Measurements from ENCODE around the gene SAPCD1.

Gene SAPCD1

DNA sequence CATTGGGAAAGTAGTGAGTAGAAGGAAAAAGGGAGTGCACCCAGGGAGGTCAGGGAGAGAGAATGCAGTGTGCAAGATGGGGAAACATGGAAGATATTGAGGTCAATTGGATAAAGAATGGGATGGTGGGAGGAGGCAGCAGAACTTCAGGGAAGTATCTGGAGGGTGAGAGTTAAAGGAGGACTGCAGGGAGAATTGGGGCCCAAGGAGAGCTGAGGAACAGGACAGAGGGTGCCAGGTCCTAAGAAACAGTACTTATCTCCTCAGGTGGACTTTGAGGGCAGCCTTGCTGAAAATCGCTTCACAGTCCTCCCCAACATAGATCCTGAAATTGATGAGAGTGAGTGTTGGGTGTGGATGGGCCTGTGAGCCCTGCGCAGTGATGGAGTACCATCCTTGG, 4.2 kb upstream of the SAPCD1 start:
- DNase-seq, result no peak

DNA sequence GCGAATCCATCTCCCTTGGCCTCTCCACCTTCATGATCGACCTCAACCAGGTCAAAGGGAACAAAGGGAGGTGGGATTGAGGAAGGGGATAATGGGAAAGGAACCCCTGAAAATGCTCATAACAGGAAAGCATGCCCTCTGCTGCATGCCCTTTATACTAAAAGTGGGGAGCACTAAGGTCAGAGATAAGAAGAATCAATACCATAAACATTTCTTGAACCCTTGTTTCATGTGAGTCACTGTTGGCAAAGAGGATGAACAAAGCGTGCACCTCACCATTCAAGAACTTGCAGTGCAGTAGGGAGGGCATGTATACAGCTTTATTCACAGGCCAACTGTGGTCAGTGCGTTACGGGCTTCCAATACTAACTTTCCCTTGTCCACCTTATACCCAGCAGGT, 1.7 kb upstream of the SAPCD1 start:
- no peak for DNase-seq

GRCh38 chr6:31761343-31761742, 1.1 kb upstream of the SAPCD1 start:
- DNase-seq, result no peak

- DNase-seq, result no peak
Measured at GRCh38 chr6:31762878-31763618, 592 bp downstream of the SAPCD1 start.

GRCh38 chr6:31763619-31763940, 1.1 kb downstream of the SAPCD1 start:
- no peak for DNase-seq

- no peak for DNase-seq
Measured at GRCh38 chr6:31764198-31764597, 1.7 kb downstream of the SAPCD1 start.

DNA sequence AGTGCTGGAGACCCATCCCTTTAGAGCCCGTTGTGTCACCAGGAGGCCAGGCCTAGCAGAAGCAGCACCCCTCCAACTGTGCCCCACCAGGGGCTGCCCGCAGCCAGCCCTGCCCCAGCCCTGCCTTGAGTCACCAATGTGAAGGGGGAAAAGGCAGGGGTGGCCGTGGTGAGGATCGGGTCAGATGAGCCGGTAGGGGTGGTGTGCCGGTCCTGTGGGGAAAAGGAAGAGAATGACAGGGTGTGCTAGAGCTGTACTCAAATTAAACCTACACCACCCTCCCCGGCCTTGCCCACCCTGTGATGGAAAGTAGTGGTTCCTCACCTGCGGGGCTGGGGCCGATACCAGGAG, 3.1 kb downstream of the SAPCD1 start:
- no peak for DNase-seq

GRCh38 chr6:31765910-31766794, 3.7 kb downstream of the SAPCD1 start:
- no peak for DNase-seq

DNA sequence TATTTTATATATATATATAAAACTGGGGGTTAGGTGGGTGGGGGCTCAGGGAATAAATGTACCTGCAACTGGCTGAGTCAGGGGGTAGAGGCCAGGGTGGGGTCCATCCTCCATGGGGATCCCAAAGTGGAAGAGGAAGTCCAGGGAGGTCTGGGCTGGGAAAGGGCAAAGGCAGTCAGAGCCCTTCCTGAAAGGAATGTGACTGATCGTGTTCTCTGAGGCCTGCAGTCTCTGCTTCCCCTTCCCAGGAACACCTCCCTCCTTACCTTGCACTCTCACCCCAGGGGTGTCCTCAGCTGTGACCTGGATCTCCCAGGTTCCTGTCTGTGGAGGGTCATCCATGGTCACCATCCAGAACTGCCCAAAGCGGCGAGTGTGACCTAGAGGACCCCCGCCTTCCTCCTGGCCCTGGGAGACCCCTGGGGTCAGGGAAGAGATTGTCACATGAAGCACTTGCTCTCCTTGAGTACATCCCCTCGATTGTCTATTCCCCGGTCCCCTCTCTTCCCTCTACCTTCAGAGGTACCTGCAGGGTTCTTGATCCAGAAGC, 4.7 kb downstream of the SAPCD1 start:
- no peak for DNase-seq

DNA sequence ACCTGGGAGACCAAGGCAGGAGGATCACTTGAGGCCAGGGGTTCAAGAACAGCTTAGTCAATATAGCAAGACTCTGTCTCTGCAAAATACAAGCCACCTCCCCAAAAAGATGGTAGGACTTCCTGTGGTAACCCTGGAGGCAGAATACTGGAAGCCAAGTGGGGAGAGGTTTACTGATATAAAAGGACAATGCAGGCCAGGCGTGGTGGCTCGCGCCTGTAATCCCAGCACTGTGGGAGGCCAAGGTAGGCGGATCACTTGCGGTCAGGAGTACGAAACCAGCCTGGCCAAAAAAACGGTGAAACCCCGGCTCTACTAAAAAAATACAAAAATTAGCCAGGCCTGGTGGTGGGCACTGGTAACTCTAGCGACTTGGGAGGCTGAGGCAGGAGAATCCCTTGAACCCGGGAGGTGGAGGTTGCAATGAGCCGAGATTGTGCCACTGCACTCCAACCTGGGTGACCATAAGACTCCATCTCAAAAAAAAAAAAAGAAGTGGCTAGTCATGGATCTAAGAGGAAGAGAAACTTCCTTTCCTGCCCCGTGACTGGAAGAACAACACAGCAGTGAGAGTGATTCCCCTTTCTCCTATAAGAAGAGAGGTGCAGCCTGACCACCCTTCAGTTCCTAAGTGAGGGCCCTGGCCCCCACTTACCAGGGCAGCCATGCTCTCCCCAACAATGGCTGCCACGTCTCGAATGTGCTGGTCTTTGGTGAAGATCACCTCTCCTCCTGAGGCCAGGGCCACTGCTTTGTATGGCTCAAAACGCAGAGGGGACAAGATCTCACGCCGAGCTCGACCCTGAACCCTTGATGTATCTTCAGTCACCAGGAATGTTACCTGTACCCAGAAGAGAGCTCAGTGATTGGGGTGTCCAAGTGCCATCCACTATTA, 6.2 kb downstream of the SAPCD1 start:
- DNase-seq, result no peak

GRCh38 chr6:31769684-31770371, 7.4 kb downstream of the SAPCD1 start:
- no peak for DNase-seq

- no peak for DNase-seq
Measured at GRCh38 chr6:31770860-31771259, 8.4 kb downstream of the SAPCD1 start.

GRCh38 chr6:31771992-31772358, 9.5 kb downstream of the SAPCD1 start:
- DNase-seq, result no peak

- DNase-seq, result no peak
Measured at GRCh38 chr6:31775184-31775583, 12.7 kb downstream of the SAPCD1 start.

DNA sequence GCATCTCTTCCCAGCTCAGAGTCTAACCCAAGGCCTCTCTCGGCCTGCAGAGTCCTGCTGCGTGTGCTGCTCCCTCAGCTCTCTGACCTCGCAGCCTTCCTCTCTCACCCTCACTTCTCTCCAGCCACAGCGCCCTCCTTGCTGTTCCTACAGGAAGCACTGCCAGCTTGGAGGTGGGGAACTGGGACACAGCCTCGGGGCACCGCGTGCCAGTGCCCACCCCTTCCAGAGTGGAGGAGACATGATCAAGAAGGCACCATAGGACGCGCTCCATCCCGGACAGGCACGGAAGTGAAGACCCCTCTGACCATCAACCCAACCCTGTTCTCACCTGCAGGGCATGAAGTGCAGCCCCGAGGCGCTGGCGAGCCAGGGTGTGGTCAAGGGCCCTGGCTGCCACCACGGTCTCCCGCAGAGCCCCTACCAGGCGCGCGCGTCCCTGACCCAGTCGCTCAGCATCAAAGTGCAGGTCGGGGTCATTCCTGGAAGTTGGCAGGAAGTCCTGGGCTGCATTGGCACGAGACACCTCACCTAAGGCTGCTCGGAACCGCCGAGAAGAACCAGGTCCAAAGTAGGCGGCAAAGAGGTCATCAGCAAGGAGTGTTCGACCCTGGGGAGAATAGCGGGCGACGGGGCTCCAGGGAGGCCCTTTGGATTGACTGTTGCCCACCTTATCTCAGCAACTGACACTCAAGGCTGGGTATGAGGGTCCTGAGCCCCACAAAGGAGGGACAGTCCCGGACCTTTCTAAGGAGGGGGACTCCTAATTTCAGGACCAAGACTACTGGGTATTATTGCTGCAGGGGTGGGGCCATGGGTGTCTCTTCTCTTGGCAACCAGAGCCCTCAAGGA, 13.4 kb downstream of the SAPCD1 start:
- DNase-seq, result no peak

DNA sequence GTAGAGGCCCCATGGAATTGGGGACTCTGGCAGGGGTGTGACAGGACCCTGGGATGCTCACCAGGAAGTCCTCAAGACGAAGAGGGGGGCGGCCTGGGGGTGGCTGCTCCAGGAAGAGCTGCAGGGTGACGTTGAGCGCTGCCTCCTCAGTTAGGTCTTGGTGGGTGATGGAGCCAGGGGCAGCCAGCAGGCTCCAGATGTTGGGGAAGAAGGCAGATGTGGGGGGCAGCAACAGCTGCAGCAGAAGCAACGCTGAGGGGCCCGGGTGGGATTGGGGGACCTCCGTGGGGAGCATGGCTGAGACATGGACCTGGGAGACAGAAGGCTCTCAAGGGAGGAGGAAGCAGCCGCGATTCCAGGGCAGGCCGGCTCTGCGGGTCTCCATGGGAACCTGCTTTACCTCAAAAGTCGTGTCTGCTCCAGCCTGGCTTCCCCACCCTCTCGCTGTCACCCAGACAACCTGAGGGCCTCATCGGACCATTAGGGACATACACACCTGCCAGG, 14.1 kb downstream of the SAPCD1 start:
- DNase-seq, result no peak

- peak; percentile 9 for DNase-seq
Measured at GRCh38 chr6:31776989-31777666, 14.7 kb downstream of the SAPCD1 start, which contains the start of gene VWA7. VWA7 (minus strand) TSS chr6:31777328; CDS start chr6:31776779, 549 bp downstream.

GRCh38 chr6:31777667-31778050, 15.2 kb downstream of the SAPCD1 start:
- DNase-seq, result no peak

GRCh38 chr6:31778193-31778592, 15.7 kb downstream of the SAPCD1 start:
- no peak for DNase-seq

GRCh38 chr6:31778999-31779885, 16.8 kb downstream of the SAPCD1 start:
- no peak for DNase-seq
